OCI-LY1 (cell line): ENCODE data around the gene CACNB3.
"Not testable (repeated sequence)": the region's sequence is repeated elsewhere in the genome, so short reads cannot be mapped to it uniquely, and the experiment has no call there.

Source experiments
- H2AFZ ChIP-seq: fragments of 200-600 bp; sonication (generic), shearing (Covaris generic); 2 replicates; pipeline ENCODE4 v1.6.0; 2014; ENCODE audit warnings: antibody characterized with exemption, mild to moderate bottlenecking, low read length
- H3F3A ChIP-seq: fragments of 200-600 bp; sonication (generic), shearing (Covaris generic); 2 replicates; pipeline ENCODE4 v1.6.0; 2014; ENCODE audit warnings: mild to moderate bottlenecking, antibody characterized with exemption, low read length, moderate library complexity; ENCODE audit not compliant: insufficient read depth
- H3K27ac ChIP-seq: fragments of 200-600 bp; sonication (generic); 2 replicates; pipeline ENCODE4 v1.5.1; 2014; ENCODE audit warnings: low read length, mixed run types, mild to moderate bottlenecking, low read depth; ENCODE audit not compliant: poor library complexity, severe bottlenecking
- H3K27me3 ChIP-seq: fragments of 200-600 bp; sonication (generic); 2 replicates; pipeline ENCODE4 v1.6.0; 2014; ENCODE audit warnings: antibody characterized with exemption, mild to moderate bottlenecking, low read length, moderate library complexity; ENCODE audit not compliant: insufficient read depth
- H3K36me3 ChIP-seq: fragments of 200-600 bp; sonication (generic); 2 replicates; pipeline ENCODE4 v1.6.1; 2014; ENCODE audit warnings: mild to moderate bottlenecking, antibody characterized with exemption, low read length, moderate library complexity, mixed read lengths; ENCODE audit not compliant: insufficient read depth
- H3K4me1 ChIP-seq: fragments of 200-600 bp; sonication (generic); 2 replicates; pipeline ENCODE4 v1.5.1; 2014; ENCODE audit warnings: mild to moderate bottlenecking, low read length, moderate library complexity; ENCODE audit not compliant: insufficient read depth, severe bottlenecking
- H3K4me2 ChIP-seq: fragments of 200-600 bp; sonication (generic), shearing (Covaris generic); 2 replicates; pipeline ENCODE4 v1.6.1; 2014; ENCODE audit warnings: low read length
- H3K4me3 ChIP-seq: fragments of 200-600 bp; sonication (generic); 2 replicates; pipeline ENCODE4 v1.5.1; 2014; ENCODE audit warnings: low read length, low read depth, mild to moderate bottlenecking, mixed read lengths; ENCODE audit not compliant: poor library complexity, severe bottlenecking
- H3K79me2 ChIP-seq: fragments of 200-600 bp; shearing (Covaris generic); 2 replicates; pipeline ENCODE4 v1.6.1; 2016; ENCODE audit warnings: mixed run types, low read length, mixed read lengths; ENCODE audit not compliant: insufficient read depth
- H3K9ac ChIP-seq: fragments of 200-600 bp; sonication (generic), shearing (Covaris generic); 2 replicates; pipeline ENCODE4 v1.6.1; 2014; ENCODE audit warnings: mild to moderate bottlenecking, low read length, mixed read lengths
- H3K9me2 ChIP-seq: fragments of 200-600 bp; sonication (generic), shearing (Covaris generic); 2 replicates; pipeline ENCODE4 v1.6.1; 2014; ENCODE audit warnings: low read depth, mild to moderate bottlenecking, low read length, mixed read lengths
- H3K9me3 ChIP-seq: fragments of 200-600 bp; shearing (Covaris generic); 2 replicates; pipeline ENCODE4 v1.6.1; 2014; ENCODE audit warnings: low read length, mixed read lengths
- H4K20me1 ChIP-seq: fragments of 200-600 bp; sonication (generic), shearing (Covaris generic); 2 replicates; pipeline ENCODE4 v1.6.0; 2016; ENCODE audit warnings: mild to moderate bottlenecking, low read length; ENCODE audit not compliant: insufficient read depth
- EZH2 ChIP-seq: fragments of 200-600 bp; sonication (generic), shearing (Covaris generic); IDR thresholded peaks from 2 replicates; pipeline ENCODE4 v1.8.0; 2017; ENCODE audit warnings: borderline replicate concordance, mixed run types, mild to moderate bottlenecking, antibody characterized with exemption, low read length, moderate library complexity, mixed read lengths
- TF ChIP-seq, protein P1 (sequence below): fragments of 200-600 bp; sonication (generic), shearing (Covaris generic); IDR thresholded peaks from 2 replicates; pipeline ENCODE4 v1.5.1; 2017; ENCODE audit warnings: mild to moderate bottlenecking, antibody characterized with exemption, low read length, moderate library complexity, mixed read lengths

Gene CACNB3

DNA sequence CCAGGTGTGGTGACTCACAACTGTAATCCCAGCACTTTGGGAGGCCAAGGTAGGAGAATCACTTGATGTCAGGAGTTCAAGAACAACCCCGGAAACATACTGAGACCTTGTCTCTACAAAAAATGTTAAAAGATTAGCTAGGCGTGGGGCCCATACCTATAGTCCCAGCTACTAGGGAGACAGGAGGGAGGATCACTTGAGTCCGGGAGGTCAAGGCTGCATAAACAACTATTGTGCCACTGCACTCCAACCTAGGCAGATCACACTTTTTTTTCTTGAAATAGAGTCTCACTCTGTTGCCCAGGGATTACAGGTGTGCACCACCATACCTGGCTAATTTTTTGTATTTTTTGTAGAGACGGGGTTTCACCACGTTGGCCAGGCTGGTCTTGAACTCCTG lies 41.3 kb downstream of the CACNB3 start:
- Histone ChIP-seq H3K27me3 (no peaks in the 10 kb centered on the region), H3K9me2 (no peaks in the 10 kb centered on the region), H3F3A (no peaks in the 10 kb centered on the region), H3K4me2 (no peak overlapping the region), H3K9me3 (no peaks in the 10 kb centered on the region), H3K36me3 (no peaks in the 10 kb centered on the region), H3K4me3 (no peak overlapping the region), H3K79me2 (no peaks in the 10 kb centered on the region), H2AFZ (no peak overlapping the region), H3K9ac (no peak overlapping the region), H3K27ac (no peak overlapping the region), H3K4me1 (peaks cover 14% of the 10 kb centered on the region), H4K20me1 (no peaks in the 10 kb centered on the region)
- TF ChIP-seq, protein P1, sequence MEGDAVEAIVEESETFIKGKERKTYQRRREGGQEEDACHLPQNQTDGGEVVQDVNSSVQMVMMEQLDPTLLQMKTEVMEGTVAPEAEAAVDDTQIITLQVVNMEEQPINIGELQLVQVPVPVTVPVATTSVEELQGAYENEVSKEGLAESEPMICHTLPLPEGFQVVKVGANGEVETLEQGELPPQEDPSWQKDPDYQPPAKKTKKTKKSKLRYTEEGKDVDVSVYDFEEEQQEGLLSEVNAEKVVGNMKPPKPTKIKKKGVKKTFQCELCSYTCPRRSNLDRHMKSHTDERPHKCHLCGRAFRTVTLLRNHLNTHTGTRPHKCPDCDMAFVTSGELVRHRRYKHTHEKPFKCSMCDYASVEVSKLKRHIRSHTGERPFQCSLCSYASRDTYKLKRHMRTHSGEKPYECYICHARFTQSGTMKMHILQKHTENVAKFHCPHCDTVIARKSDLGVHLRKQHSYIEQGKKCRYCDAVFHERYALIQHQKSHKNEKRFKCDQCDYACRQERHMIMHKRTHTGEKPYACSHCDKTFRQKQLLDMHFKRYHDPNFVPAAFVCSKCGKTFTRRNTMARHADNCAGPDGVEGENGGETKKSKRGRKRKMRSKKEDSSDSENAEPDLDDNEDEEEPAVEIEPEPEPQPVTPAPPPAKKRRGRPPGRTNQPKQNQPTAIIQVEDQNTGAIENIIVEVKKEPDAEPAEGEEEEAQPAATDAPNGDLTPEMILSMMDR = no peak
- TF ChIP-seq EZH2 = no peak

DNA sequence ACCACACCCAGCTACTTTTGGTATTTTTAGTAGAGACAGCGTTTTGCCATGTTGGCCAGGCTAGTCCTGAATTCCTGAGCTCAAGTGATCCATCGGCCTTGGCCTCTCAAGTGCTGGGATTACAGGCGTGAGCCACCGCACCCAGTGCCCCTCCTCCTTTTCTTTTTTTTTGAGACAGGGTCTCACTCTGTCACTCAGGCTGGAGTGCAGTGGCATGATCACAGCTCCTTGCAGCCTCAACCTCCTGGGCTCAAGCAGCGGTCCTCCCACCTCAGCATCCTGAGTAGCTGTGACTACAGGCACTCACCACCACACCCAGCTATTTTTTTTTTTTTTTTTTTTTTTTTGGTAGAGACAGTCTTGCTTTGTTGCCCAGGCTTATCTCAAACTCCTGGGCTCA lies 41.9 kb downstream of the CACNB3 start:
- not testable (repeated sequence) for H3K9me2 ChIP-seq, H3K9ac ChIP-seq, H3F3A ChIP-seq, H3K36me3 ChIP-seq, H2AFZ ChIP-seq, H4K20me1 ChIP-seq, H3K79me2 ChIP-seq, H3K4me2 ChIP-seq, H3K27me3 ChIP-seq, H3K9me3 ChIP-seq, H3K4me3 ChIP-seq, H3K27ac ChIP-seq
- peaks cover 20% of the 10 kb centered on the region for H3K4me1 ChIP-seq

DNA sequence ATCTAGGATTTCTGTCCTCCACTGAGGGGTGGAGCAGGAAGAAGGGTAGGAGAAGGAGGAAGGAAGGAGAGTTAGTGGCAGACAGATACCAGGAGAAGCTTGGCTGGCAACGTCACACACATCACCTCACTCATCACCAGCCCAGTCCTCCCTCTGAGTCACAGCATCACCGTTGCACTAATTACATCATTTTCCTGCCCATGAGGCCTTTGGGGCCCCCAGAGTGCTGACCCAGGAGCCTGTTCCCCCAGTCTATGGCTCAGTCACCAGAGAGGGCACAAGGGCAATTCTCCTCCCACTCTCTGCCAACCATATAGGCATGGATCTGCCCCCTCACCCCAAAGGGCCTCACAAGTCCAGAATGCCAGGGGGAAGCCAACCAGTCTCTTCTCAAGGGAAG lies 42.8 kb downstream of the CACNB3 start:
- H3K9ac ChIP-seq = no peak overlapping the region

GRCh38 chr12:48862760-48863159 lies 44.5 kb downstream of the CACNB3 start:
- TF ChIP-seq, protein P1 = no peak
- no peak for TF ChIP-seq EZH2
- Histone ChIP-seq H2AFZ (no peak overlapping the region), H3K79me2 (no peaks in the 10 kb centered on the region), H3K36me3 (no peaks in the 10 kb centered on the region), H3F3A (no peaks in the 10 kb centered on the region), H3K4me1 (peaks cover 24% of the 10 kb centered on the region), H3K4me3 (no peak overlapping the region), H3K9me3 (no peaks in the 10 kb centered on the region), H3K27me3 (no peaks in the 10 kb centered on the region), H3K9me2 (no peaks in the 10 kb centered on the region), H3K9ac (no peak overlapping the region), H4K20me1 (no peaks in the 10 kb centered on the region), H3K27ac (no peak overlapping the region), H3K4me2 (no peak overlapping the region)

More for the DNA sequence above, 42.8 kb downstream of the CACNB3 start:
- H3F3A ChIP-seq = no peaks in the 10 kb centered on the region
- no peaks in the 10 kb centered on the region for H3K36me3 ChIP-seq
- peaks cover 29% of the 10 kb centered on the region for H3K4me1 ChIP-seq
- H3K27ac ChIP-seq = no peak overlapping the region
- H3K27me3 ChIP-seq = no peaks in the 10 kb centered on the region
- H4K20me1 ChIP-seq = no peaks in the 10 kb centered on the region
- H3K79me2 ChIP-seq = no peaks in the 10 kb centered on the region
- no peak for TF ChIP-seq EZH2
- TF ChIP-seq, protein P1 = no peak
- no peaks in the 10 kb centered on the region for H3K9me3 ChIP-seq
- no peak overlapping the region for H3K4me3 ChIP-seq
- no peak overlapping the region for H2AFZ ChIP-seq
- no peak overlapping the region for H3K4me2 ChIP-seq
- no peaks in the 10 kb centered on the region for H3K9me2 ChIP-seq
